GM12872 (cell line): ENCODE data around the gene B9D2.
A peak's percentile ranks its signal among the peaks of the same experiment; 100 is the strongest.

Source experiments
- TF ChIP-seq, protein P1 (sequence below): IDR thresholded peaks from 3 replicates; pipeline ENCODE4 v1.5.1; 2011; ENCODE audit warnings: low read depth, mild to moderate bottlenecking, low read length, moderate library complexity; ENCODE audit not compliant: insufficient read depth

The B9D2 gene

DNA sequence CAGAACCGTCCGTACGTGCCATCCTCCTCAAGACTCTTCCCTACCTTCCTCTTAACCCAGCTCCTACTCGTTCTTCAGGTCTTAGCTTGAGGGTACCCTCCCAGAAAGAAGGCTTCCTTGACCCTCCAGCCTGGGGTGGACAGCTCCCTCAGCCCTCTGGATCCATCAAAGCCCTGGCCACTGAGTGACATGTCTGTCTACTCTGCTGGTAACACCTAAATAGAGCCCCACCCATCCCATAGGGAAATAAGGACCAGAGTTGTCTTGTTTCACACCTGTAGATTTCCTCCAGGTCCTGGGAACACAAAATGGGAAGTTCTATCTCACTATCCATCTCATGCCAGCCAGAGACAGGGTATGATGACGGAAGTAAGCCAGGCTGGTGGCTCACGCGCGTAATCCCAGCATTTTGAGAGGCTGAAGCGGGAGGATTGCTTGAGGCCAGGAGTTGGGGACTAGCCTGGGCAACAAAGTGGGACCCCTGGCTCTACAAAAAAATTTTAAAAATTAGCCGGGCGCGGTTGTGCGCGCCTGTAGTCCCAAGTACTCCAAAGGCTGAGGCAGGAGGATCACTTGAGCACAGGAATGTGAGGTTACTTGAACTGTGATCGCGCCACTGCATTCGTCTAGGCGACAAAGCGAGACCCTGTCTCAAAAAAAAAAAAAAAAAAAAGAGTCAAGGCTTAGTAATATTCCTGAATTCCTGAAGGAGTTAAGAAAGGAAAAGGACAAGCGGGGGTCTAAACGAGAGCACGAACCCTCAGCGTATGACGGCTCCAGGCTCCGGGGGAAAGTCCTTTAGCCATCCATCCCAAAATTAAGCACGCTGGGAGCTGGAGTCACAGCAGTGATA is 54.5 kb downstream of the B9D2 start:
- TF ChIP-seq, protein P1, sequence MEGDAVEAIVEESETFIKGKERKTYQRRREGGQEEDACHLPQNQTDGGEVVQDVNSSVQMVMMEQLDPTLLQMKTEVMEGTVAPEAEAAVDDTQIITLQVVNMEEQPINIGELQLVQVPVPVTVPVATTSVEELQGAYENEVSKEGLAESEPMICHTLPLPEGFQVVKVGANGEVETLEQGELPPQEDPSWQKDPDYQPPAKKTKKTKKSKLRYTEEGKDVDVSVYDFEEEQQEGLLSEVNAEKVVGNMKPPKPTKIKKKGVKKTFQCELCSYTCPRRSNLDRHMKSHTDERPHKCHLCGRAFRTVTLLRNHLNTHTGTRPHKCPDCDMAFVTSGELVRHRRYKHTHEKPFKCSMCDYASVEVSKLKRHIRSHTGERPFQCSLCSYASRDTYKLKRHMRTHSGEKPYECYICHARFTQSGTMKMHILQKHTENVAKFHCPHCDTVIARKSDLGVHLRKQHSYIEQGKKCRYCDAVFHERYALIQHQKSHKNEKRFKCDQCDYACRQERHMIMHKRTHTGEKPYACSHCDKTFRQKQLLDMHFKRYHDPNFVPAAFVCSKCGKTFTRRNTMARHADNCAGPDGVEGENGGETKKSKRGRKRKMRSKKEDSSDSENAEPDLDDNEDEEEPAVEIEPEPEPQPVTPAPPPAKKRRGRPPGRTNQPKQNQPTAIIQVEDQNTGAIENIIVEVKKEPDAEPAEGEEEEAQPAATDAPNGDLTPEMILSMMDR, result no peak

DNA sequence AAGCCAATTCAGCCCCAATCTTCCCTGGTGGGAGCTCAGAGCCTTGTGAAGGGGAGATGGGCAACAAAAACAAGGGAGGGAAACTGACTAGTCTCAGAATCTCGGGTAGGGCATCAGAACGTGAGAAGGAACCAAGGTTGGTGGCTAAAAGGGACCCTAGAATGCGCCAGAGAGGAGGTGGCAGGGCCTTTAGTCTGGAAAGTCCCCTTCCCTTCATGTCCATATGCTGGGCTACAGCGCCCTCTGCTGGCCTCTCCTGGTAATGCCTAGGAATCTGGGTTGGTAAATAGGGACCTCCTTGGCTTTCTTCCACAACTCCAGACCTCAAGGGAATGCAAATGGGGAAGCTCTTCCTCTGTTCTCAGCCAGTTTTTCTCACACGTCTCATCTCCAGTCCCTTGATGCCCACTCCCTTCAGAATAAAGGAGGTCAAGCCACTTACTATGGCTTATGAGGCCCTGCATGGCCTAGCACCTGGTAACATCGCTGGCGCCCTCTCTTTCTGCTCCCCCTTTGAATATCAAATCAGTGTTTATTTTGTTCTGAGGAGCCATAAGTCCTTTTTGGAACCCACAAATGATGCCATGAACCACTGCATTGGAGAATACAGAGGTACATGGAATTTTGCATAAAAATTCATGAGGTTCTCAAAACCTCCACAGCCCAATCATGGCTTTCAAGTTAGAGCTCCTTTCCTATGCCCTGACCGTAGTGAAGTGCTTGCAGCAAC is 55.3 kb downstream of the B9D2 start:
- TF ChIP-seq, protein P1, result peak; percentile 95

DNA sequence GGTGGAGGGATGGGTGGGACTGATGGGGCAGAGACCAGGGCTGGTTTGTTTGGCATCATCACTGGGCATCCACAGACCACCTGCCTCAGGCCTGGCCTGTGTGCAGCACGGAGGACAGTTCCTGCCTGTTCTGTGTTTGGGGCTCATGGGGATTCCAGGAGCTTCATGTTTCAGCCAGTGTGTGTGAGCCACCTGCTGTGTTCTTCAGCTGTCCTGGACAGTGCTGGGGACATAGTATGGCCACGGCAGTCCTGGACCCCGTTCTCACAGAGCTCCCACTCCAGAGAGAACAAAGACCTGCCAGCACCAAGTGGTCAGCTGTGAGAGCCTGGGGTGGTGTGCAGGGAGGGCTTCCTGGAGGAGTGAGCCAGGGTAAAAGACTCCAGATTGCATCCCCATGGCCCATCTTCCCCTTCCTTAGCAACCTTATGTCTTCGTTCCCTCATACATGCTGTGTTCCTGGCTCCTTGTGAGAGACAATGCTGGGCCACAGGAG is 55.9 kb downstream of the B9D2 start:
- TF ChIP-seq, protein P1, result no peak

DNA sequence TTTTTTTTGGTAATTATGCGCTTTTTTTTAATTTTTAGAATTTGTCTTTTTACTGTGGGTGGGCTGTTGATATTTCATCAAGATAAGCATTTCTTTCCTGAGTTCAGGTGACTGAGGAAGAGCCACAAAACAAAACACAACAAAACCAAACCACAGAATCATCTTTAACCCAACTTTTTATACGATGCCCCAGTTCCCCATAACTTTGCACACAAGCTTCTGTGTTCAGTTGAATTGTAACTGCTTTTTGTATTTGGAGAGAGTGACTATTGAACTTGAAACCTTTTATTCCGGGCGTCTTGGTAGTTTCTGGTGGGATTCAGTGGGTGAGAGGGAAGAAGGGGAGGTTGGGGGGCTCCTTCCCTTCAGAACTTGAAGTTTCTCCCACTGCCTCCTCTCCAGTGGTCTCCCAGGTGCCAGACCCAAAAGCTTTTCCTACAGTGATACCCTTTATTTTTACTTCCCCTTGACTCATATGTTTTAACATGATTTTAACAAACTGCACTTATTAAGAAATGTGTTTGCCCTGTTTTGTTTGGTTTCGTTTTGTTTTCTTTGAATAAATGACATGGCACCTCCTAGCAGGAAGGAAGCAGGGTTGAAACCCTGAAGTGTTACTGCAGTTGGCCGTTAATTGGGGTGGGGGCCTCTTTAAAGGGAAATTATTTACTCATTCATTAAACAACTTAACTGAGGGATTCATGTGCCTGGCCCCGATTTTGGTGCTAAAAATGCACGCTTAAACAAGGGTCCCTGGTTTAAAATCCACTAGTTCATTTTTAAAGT is 56.7 kb downstream of the B9D2 start:
- TF ChIP-seq, protein P1, result no peak

DNA sequence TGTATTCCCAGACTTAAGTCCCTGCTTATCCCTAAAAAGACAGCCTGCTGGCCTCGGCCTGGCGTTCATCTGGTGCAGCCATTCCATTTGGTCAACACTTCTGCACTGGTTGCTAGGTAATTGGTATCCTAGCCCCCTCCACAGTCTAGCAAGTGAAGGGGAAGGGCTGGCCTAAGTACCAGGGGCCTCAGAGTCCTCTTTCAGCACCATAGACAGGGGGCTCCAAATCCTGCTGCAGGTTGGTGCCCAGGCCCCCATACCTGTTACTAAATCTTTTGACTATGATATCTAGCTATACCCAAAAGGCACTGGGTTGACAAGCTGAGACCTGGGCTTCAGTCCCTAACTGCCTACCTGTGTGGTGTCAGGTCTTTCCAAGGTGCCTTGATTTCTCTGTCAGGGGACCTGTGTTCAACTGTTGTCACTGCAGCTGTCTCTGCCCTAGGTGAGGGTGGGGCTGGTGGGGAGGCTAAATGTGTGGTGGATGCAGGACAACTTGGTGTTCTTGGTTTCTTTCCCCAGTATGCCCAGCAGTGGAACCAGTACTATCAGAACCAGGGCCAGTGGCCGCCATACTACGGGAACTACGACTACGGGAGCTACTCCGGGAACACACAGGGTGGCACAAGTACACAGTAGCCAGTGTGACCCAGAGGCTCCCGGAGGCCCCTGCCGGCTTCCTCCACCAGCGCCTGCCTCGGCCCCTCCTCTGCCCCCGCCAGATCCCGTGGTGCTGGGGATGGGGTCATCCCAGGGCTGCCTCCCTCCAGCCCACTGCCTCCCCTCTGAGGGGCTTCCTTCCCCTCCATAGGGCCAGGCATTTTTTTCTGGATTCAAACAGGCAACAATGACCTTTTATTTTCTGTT is 57.8 kb downstream of the B9D2 start:
- TF ChIP-seq, protein P1, result no peak

DNA sequence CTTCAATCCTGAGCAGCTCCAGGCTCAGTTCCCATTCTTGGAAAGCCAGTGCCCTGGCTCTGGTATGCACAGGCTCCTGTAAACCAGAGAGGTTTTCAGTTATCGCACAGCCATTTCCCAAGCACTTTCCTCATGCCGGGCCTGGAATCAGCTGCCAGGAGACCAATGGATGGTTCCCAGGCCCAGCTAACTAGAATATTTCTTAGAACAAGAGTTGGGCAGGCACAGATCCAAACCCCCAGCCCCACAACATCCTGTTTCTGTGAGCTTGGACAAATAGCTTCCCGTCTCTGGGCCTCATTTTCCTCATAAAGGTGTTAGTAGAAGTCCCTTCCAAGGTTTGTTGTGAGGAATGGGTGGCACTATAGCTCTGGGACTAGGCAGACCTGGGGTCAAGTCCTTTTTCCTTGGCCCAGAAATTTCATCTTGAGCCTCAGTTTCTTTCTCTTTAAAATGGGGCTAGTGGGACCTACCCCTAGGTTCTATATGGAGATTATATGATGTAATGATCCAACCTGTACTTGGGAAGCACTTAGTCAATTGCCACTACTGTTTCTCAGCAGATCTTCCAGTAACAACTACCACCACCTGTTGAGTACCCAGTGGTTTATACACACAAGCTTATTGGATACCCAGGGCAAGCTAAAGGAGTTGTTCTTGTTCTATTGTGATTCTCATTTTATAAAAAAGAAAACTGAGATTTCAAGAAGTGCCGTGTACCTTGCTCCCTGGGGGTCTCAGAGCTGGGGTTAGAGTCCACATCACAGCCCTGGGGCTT is 59.1 kb downstream of the B9D2 start:
- TF ChIP-seq, protein P1, result no peak
